ENCODE measurements around the gene CYP8B1. TPM values are rescaled to one million over a fixed set of nuclear protein-coding genes. Genes with fewer than 3 reads are reported as not detected.
A peak's percentile ranks its signal among the peaks of the same experiment; 100 is the strongest.

CYP8B1 gene
- total and polyA plus RNA-seq, 2 of the 13 experiments (the other 11 are each of a cell fraction or from before 2014, with no cell fraction given) = 0.58 to 2.0 TPM

GRCh38 chr3:42829628-42830436 is 45.8 kb downstream of the CYP8B1 start (continued):
- no peak for TF ChIP-seq FOXK2 (IDR thresholded peaks at IDR 0.05)
- no peak for TF ChIP-seq ZNF597 (CRISPR knock-in tag; IDR thresholded peaks at IDR 0.05)
- no peak for TF ChIP-seq ZIK1 (CRISPR knock-in tag; IDR thresholded peaks at IDR 0.05; ENCODE audit: borderline replicate concordance, low read depth)
- TF ChIP-seq ZBTB1 (CRISPR knock-in tag; IDR thresholded peaks at IDR 0.05; ENCODE audit: borderline replicate concordance) = no peak
- peak; percentile 60 for TF ChIP-seq CREM (IDR thresholded peaks at IDR 0.05)
- TF ChIP-seq CREM (CRISPR knock-in tag; IDR thresholded peaks at IDR 0.05) = no peak
- no peak for TF ChIP-seq ZNF784 (CRISPR knock-in tag; IDR thresholded peaks at IDR 0.05; ENCODE audit: borderline replicate concordance)
- TF ChIP-seq ZNF253 (CRISPR knock-in tag; IDR thresholded peaks at IDR 0.05; ENCODE audit: borderline replicate concordance) = no peak
- TF ChIP-seq ZNF598 (CRISPR knock-in tag; IDR thresholded peaks at IDR 0.05; ENCODE audit: borderline replicate concordance) = no peak
- no peak for TF ChIP-seq ZNF687 (CRISPR knock-in tag; IDR thresholded peaks at IDR 0.05)
- no peak for TF ChIP-seq MXI1 (IDR thresholded peaks at IDR 0.05; ENCODE audit: borderline replicate concordance, low read depth, low read length)
- peak; percentile 32; the same call in 1 of the 2 replicates for TF ChIP-seq HOXA5 (CRISPR knock-in tag; IDR thresholded peaks at IDR 0.05)
- no peak for TF ChIP-seq STAT5B (CRISPR knock-in tag; IDR thresholded peaks at IDR 0.05)
- TF ChIP-seq NFAT5 (CRISPR knock-in tag; IDR thresholded peaks at IDR 0.05) = no peak
- TF ChIP-seq ZBTB39 (CRISPR knock-in tag; IDR thresholded peaks at IDR 0.05) = peak; percentile 79; the same call in 1 of the 2 replicates

Measured in HepG2 (cell line).